HK-2 (cell line): Measurements from ENCODE around the gene POLRMT.

Source experiments
- DNase-seq: peaks from one replicate; pipeline ENCODE4 v3.0.0-alpha.2; 2018; ENCODE audit not compliant: unreplicated experiment

POLRMT gene

GRCh38 chr19:579111-579841, 54.1 kb downstream of the POLRMT start:
- no peak for DNase-seq

- no peak for DNase-seq
Measured at GRCh38 chr19:577439-578392, 55.6 kb downstream of the POLRMT start.

- no peak for DNase-seq
Measured at GRCh38 chr19:576768-577438, 56.4 kb downstream of the POLRMT start.

GRCh38 chr19:575527-576506, 57.5 kb downstream of the POLRMT start:
- DNase-seq: peak; percentile 48

- peak; percentile 31 for DNase-seq
Measured at GRCh38 chr19:574658-575526, 58.4 kb downstream of the POLRMT start.

GRCh38 chr19:573519-573825, 59.9 kb downstream of the POLRMT start:
- no peak for DNase-seq

GRCh38 chr19:572743-573518, 60.4 kb downstream of the POLRMT start:
- no peak for DNase-seq

- peak; percentile 97 for DNase-seq
Measured at GRCh38 chr19:572140-572742, 61.1 kb downstream of the POLRMT start, which contains the start of gene BSG. Gene BSG, plus strand, starts transcription at chr19:572596. Its CDS starts 39 bp downstream, at chr19:572635.

- DNase-seq: no peak
Measured at GRCh38 chr19:571566-571974, 61.8 kb downstream of the POLRMT start.

- peak; percentile 65 for DNase-seq
Measured at GRCh38 chr19:570937-571565, 62.3 kb downstream of the POLRMT start.

- DNase-seq: no peak
Measured at GRCh38 chr19:570251-570686, 63.1 kb downstream of the POLRMT start.

GRCh38 chr19:567296-567900, 65.9 kb downstream of the POLRMT start:
- no peak for DNase-seq
